GM19324 (cell line): ENCODE data around the gene TAF4.
"Not testable (repeated sequence)": the region's sequence is repeated elsewhere in the genome, so short reads cannot be mapped to it uniquely, and the experiment has no call there.

ENCODE experiments used
- ATAC-seq: cut with Tn5 transposase; IDR thresholded peaks from one replicate; pipeline ENCODE4 v1.9.1; 2021; ENCODE audit warnings: mild to moderate bottlenecking, moderate library complexity; ENCODE audit not compliant: unreplicated experiment, low FRiP score

The TAF4 gene

DNA sequence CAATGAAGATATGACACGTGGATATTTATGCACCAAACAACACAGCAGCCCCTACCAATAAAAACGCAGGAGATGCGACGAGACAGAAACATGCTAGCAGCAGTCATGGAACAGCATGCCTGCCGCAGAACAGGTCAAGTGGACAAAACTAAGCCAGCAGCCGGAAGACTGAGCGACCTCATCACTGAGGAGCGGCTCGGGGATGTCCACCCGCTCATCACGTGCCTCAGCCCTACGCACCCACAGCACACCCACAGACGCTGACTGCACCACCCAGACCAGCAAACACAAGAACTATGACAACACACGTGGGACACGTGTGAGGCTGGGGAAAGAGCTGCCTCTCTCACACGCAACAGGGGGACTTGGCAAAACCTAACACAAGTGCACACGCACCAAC is 81.7 kb downstream of the TAF4 start:
- no peak for ATAC-seq

DNA sequence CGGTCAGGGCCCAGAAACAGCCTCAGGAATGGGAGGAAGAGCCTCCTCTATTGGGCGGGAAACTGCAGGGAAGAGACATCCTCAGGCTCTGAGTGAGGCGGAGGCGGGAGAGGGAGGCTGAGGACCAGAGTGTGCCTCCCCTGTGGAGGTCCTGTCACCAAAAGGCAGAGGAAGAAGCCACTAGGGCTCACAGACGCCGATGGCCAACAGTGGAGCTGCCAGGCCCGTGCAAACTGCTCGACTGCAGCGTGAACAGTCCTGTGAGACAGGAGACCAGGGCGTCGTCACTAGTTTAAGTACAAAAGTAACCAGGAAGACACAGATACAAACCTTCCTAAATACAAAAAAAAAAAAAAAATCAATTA is 82.7 kb downstream of the TAF4 start:
- ATAC-seq: no peak

DNA sequence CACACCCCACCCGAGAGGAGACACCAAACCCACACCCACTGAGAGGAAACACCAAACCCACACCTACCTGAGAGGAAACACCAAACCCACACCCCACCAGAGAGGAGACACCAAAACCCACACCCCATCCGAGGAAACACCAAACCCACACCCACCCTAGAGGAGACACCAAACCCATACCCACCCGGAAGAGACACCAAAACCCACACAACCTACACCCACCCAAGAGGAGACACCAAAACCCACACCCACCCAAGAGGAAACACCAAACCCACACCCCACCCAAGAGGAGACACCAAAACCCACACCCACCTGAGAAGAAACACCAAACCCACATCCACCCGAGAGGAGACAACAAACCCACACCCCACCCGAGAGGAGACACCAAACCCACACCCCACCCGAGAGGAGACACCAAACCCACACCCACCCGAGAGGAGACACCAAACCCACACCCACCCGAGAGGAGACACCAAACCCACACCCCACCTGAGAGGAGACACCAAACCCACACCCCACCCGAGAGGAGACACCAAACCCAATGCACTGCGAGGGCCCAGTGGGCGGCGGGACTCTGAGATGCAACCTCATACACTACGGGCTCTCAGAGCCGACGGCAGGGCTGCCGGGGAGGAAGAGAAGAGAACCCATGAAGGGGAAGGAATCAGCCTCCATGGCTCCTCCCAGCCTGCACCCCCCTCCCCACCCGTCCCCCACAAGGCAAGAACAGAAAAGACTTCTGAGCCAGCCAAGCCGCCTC is 83.3 kb downstream of the TAF4 start:
- ATAC-seq: no peak

DNA sequence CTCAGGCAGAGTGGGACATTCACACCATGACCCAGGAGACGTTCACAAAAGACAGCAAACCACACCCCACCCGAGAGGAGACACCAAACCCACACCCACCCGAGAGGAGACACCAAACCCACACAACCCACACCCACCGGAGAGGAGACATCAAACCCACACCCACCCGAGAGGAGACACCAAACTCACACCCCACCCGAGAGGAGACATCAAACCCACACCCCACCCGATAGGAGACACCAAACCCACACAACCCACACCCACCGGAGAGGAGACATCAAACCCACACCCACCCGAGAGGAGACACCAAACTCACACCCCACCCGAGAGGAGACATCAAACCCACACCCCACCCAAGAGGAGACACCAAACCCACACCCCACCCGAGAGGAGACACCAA is 84.0 kb downstream of the TAF4 start:
- not testable (repeated sequence) for ATAC-seq

DNA sequence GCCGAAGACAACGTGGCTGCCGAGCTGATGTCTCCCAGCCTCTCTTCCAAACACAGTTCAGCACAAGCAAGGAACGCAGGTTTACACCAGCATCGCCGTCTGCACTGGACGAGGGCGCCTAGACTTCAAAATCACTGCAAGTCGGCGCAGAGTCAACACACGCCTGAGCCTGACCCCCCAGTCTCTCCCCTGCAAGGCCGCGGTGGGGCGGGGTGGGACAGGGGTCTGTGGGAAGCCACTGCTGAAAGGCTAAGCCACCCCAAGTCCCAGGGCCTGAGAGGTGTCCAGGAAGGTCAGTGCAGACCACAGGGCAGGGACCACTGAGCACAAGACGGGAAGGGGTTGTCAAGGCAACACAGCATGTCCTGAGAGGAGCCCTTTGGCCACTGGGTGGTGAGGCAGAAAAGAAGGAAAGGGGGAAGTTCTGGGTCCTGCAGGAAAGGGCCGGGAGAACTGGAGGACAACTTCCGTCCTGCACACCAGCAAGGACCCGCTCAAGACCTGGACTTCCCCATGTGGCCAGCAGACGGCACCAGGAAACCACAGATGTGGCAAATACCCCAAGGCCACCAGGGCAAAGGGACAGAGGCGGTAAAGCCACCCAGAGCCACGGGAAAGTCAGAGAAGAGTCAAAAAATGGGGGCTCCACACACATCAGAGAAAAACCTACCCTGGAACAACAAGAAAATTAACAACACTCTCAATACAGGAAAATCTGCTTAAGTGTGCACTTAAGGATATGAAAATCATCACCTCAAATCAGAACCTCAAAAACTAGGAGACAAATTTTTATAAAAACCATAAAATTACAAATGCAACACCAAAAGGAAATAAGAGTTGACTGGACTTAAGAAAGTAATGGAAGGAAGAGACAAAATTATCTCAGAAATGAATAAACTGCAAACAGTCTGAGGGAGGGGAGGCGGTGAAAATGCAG is 84.8 kb downstream of the TAF4 start:
- no peak for ATAC-seq

DNA sequence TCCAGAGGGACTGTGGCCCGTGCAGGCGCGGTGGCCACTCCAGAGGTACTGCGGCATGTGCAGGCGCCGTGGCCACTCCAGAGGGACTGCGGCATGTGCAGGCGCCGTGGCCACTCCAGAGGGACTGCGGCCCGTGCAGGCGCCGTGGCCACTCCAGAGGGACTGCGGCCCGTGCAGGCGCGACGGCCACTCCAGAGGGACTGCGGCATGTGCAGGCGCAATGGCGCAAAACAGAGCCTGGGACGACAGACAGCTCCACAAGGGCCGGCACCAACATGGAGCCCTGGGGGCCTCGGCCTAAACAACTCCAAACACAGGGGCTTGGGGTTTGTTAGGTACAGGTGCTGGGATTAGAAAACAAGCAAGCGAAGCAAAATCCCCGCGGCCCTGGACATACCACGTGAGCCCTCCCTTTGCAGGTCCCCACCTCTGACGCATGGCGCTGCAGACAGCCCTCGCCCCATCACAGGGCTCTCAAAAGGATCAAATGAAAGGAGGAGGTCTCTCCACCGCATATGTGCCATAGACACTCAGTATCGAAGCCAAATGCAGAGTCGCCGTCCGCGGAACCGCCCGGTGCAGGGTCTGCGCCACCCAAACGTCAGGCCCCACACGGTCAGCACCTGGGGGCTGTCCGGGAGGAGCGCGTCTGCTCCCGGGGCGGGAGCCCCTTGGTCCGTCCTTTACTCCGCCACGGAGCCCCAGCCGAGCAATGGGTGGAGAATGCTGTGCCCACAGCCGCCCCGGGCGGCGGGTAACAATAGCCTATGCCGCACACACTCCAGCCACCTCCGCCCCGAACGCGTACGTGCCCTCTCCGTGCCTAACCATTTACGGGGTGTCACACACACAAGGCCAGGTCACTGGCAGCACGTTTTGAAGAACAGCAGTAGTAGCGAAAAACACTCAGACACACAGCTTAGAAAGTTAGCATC is 85.7 kb downstream of the TAF4 start:
- ATAC-seq: no peak

DNA sequence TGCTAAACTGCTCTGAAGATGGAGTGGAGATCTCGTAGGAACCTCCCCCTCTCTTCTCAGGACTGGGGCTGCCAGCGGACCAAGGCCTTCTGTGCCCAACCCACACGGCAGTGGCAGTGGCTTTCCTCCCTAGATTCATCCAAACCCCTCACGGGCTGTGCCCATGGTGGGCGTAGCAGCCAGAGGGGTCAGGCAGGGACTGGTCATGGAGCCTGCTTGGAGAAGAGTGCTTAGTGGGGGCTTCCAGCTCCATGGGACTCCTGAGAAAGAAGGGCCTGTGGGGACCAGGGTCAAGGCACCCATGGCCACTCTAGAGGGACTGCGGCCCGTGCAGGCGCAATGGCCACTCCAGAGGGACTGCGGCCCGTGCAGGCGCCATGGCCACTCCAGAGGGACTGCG is 86.6 kb downstream of the TAF4 start:
- ATAC-seq: no peak

DNA sequence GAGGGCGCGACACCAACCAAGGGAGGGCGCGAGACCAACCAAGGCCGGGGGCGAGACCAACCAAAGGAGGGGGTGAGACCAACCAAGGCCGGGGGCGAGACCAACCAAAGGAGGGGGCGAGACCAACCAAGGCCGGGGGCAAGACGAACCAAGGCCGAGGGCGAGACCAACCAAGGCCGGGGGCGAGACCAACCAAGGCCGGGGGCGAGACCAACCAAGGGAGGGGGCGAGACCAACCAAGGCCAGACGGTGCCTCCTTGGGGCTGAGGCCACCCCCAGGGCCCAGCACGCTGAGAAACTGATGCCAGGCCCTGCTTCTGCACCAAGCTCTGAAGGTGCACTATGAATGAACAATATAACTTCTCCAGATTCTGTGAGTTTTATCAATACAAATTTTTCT is 87.2 kb downstream of the TAF4 start:
- ATAC-seq: no peak

DNA sequence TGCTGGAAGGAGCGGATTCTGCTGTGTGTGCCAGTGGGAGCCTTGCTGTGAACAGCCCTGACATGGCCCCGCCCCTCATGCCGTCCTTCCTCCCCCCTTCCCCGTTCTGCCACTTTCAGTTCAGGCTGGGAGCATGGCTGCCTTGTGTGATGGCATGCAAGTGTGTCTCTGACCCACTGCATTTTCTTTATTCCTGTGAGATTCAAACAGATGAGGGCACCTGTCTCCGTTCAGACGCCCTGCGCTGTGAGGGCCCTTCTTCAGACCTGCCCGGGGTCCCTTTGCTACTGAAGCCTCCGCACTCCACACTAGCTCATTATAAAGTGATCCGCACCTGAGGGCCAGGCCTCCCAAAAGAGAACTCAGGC is 88.3 kb downstream of the TAF4 start:
- ATAC-seq: no peak

DNA sequence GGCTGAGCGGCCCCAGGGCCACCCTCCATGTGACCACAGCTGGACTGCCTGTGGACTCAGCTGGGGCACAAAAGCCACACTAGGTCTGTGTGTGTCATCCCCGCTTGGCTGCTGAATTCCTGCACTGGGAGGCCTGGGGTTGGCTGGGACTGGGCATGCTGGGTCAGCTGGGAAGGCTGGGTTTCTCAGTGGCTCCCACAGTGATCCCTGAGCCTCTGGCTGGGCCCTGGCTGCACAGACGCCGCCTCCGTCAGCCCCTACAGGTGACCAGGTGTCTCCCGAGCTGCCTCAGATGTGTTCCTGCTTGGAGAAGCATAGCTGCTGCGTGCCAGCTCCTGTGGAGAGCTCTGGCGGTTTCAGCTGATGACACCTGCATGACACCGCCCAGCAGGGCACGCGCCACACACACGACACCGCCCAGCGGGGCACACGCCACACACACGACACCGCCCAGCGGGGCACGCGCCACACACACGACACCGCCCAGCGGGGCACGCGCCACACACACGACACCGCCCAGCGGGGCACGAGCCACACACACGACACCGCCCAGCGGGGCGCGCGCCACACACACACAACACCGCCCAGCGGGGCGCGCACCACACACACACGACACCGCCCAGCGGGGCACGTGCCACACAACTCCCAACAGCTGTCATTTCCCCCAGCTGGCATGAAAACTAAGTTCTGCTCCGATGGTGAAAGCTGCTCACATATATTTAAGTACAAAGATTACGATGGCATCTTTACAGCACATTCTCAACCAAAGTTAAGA is 88.8 kb downstream of the TAF4 start:
- ATAC-seq: no peak

DNA sequence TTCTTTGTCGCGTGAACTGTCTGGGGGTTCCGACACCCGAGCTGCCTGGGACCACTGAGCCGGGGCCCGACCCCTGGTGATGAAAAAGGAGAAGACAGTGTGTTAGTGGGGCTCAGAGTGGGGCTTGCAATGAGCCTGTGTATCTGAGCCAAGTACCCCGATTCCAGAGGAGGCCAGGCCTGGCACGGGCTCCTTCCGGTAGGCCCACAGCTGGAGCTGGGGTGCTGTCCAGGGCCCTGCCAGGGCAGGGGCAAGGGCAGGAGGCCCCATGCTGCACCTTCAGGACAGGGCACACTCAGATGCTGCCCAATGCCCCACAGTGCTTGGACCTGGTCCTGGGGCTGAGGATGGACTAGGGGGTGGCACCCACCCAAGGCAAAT is 89.4 kb downstream of the TAF4 start:
- ATAC-seq: no peak

DNA sequence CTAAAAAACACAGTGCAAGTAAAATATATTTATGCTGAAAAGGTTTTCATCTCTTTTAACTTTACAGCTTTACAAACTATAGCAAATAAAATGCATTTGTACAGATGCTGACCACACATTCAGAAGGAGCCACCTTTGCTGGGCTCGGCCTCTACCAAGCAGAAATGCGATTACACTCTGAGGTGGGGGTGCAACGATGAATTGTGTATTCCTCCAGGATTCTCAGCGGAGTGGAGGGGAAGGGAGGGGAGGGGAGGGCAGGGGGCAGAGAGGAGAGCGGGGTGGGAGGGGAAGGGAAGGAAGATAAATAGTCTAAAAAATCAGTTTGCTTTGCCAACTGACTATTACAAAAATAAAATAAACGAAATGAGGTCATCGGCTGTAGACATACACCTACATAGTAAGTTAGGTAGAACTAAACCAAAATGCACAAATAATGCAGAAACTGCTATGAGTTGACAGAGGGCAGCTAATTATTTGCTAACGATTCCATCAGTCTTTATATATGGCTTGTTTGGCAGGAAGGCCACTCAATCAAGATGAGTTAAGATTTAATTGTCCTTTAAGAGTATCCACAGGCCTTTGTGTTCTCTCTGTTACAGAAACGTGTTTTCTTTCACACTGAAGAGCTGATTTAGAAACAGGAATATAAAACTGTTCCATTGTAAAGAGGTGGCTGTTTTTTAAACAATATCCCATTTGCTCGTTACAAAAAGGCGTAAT is 90.1 kb downstream of the TAF4 start:
- no peak for ATAC-seq

DNA sequence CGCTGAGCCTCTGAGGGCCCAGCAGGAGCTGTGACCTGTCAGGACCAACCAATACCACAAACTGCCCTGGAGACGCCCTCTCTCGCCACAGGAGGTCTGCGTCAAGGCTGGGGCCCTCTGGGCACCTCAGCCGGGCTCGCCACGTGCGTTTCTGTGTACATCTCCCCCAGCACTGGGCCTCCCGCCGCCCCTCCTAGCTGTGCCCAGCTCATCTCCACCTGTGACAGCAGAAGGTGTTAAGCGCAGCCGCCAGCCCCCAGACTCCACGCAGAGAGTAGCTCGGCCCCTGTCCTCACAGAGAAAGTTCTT is 91.4 kb downstream of the TAF4 start:
- ATAC-seq: no peak

DNA sequence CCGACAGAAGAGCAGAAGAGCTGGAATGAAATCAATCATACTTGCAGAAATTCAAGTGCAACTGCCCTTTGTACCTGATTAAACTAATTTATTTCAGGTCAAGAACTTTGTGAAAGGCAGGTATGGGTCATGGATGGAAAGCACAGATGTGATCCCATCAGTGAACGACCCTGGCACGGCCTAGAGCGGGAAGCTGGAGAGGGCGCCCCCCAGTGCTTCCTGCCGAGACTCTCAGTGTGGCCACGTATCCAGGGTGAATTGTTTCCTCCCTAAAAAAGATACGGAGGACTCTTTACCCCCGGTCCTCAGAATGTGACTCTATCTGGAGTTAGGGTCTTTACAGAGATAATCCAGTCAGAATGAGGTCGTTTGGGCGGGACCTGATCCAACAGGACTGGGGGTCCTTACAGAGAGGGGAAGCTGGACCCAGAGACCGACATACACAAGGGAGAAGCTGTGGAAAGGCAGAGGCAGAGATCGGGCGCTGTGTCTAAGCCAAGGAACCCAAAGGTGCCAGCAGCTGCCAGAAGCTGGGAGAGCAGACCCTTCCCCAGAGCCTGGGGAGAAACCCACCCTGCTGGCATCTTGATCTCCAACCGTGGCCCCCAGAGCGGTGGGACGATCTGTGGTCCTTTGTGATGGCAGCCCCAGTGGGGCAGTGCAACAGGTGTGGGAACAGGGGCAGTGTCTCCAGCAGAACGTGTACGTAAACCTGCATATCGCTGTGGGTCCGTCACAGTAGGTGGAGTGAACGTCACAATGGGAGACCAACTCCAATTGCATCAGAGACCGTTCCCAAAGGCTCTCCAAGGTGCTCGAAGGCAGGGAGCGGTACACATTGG is 91.9 kb downstream of the TAF4 start:
- no peak for ATAC-seq

DNA sequence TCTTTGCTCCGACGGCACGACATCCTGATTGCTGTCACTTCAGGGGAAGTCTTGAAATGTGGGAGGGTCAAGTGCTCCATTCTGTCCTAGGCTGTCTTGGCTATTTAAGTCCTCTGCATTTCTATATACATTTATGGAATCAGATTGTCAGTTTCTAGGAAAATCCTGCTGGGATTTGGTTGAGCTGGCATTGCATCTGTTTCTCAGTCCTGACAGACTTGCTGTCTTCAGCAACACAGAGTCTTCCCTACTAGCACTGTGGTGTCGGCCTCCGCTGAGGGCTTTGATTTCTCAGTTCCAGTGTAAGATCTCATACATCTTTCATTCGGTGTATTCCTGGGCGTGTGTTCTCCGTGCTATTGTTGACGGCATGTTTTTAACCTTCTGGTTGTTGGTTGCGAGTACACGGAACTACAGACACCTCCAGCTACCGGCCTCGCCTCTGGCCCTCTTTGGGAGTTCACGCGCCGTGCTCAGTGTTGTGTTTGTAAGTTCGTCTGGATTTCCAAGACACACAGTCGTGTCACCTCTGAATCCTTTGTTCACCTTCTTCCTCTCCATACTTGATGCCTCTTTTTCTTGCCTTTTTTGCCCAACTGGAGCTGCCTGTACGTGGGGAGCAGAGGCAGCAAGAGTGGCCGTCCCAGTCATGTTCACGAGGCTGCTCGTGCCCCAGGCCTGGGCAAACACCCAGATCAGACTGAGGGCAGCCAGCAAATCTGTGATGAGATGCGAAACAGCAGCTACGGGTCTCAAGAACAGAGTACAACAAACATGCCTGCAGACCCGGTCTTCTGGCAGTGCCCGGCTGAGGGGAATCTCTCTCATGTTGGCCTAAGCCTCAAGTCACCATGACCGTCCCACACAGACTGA is 92.8 kb downstream of the TAF4 start:
- ATAC-seq: no peak

DNA sequence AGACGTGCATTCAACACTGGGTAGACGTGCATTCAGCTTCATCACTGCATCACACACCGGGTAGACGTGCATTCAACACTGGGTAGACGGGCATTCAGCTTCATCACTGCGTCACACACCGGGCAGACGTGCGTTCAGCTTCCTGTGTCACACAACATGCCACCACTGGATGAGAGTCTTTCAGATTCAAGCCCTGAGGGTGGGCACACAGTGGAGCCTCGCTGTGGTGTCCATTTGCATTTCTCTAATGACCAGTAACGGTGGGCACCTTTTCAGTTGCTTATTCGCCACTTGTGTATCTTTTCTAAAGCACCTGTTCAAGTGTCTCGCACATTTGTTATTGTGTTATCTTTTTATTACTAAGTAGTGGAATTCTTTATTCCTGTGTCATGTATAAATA is 94.1 kb downstream of the TAF4 start:
- ATAC-seq: not testable (repeated sequence)

DNA sequence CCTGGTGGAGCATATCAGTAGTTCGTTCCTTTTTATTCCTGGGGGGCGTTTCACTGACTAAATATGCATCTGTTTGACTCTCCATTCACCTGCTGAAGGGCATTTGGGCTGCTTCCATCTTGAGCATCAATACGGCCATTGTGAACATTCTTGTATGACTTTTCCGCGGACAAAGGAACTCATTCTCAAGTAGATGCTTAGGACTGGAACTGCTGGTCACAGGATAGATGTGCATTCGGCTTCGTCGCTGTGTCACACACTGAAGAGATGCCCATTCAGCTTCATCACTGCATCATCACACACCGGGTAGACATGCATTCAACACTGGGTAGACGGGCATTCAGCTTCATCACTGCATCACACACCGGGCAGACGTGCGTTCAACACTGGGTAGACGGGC is 95.3 kb downstream of the TAF4 start:
- ATAC-seq: no peak

DNA sequence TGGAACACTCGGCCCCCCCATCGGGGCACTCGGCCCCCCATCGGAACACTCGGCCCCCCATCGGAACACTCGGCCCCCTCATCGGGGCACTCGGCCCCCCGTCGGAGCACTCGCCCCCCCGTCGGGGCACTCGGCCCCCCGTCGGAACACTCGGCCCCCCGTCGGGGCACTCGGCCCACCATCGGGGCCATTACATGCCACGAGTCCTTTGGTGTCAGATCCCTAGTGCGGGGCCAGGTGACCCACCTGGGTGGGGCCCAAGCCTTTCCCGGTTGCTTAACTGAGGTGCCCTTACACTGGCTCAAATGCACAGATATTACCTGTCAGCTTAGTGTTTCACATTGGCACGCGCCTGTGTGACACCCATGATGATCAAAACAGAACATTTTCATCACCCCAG is 95.9 kb downstream of the TAF4 start:
- no peak for ATAC-seq
